ENCODE data around the gene PPM1N.

The PPM1N gene

DNA sequence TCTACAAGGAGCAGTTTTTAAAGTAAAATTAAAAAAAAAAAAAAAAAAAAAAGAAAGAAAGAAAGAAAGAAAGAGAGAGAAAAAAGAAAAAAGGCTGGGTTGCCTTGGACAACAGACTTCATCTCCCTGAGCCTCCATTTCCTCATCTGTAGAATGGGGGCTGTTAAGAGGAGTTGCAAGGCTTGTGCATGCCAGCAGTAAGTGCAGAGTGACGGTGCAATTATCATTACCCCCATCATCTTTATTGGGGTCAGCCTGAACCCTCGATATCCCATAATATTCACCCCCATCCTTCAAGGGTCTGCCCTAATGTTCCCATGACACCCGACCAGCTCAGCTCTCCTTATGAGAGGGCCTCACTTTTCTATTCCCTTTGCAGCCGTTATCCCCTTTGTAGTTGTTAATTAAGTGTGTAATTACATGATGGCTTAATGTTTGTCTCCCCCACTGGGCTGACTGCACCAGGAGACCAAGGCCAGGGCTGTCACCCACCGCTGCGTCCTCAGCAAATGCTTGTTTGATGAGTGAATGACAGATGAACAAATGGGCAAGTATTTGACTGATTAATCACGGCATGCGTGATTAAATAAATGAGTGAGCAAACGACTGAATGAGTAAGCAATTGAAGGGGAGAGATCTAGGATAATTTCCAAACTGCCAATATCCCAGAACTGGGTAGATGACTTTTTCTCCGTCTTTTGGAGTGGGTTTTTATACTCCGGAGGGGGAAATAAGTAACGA, 20.4 kb upstream of the PPM1N start:
- H3K4me3 ChIP-seq (ENCODE audit: low read depth, low read length), result peak overlapping the region; percentile 65
- TF ChIP-seq, protein P1, sequence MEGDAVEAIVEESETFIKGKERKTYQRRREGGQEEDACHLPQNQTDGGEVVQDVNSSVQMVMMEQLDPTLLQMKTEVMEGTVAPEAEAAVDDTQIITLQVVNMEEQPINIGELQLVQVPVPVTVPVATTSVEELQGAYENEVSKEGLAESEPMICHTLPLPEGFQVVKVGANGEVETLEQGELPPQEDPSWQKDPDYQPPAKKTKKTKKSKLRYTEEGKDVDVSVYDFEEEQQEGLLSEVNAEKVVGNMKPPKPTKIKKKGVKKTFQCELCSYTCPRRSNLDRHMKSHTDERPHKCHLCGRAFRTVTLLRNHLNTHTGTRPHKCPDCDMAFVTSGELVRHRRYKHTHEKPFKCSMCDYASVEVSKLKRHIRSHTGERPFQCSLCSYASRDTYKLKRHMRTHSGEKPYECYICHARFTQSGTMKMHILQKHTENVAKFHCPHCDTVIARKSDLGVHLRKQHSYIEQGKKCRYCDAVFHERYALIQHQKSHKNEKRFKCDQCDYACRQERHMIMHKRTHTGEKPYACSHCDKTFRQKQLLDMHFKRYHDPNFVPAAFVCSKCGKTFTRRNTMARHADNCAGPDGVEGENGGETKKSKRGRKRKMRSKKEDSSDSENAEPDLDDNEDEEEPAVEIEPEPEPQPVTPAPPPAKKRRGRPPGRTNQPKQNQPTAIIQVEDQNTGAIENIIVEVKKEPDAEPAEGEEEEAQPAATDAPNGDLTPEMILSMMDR (IDR thresholded peaks at IDR 0.05; ENCODE audit: low read depth, low read length), result no peak
- no peak for DNase-seq (ENCODE audit: low read depth, low spot score)
- in situ Hi-C loops (cut with HindIII; ENCODE audit: low sequenced_read_pairs), result no loop called here

DNA sequence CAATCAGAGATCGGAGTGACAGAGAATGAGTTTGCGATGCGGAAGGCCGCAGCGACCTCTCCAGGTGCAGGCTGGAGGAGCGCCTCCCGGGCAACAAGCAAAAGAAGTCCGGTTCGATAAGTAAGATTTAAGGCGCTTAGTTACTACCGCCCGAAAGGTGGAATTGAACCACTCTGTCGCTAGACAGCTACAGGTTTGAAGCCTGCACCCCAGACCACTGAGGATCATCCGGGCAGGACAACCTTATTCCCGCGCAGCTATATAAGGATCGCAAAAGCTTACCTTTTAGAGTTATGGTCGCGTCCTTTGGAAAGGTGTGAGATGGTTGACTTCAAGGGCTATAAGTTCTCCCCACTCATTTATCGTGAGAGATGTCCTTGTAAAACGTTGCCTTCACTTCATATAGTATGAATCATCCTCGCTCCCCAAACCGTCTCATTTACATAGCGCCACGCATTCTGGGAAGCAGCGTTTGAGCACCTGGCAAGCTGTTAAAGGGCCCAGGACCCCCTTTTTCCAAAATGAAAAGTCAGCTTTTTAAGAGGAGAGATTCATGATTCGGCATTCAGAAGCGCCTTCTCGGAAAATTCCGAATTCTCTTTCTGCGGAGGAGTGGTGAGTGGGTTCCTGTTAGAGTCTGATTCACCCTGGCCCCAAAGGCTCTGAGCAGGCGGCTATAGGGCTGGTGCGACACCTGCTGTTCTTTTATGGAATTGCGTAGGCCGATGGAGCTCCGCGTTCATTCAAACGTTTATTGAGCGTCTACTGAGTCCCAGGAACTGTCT, 19.6 kb upstream of the PPM1N start:
- TF ChIP-seq, protein P1 (IDR thresholded peaks at IDR 0.05; ENCODE audit: low read depth, low read length), result peak; percentile 94
- DNase-seq (ENCODE audit: low read depth, low spot score), result peak; percentile 95
- H3K4me3 ChIP-seq (ENCODE audit: low read depth, low read length), result peak overlapping the region; percentile 65
- in situ Hi-C loops (cut with HindIII; ENCODE audit: low sequenced_read_pairs), result no loop called here

DNA sequence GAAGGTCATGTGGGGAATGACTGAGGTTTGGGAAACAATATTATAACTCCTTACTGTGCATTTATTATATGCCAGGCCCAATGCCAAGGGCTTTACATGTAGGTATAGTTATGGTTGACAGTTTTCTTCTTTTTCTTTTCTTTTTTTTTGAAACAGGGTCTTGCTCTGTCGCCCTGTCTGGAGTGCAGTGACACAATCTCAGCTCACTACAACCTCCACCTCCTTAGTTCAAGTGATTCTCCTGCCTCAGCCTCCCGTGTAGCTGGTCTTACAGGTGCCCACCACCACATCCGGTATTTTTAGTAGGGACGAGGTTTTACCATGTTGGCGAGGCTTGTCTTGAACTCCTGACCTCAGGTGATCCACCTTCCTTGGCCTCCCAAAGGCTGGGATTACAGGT, 15.2 kb upstream of the PPM1N start:
- in situ Hi-C loops (cut with HindIII; ENCODE audit: low sequenced_read_pairs), result no loop called here
- no peak overlapping the region for H3K4me3 ChIP-seq (ENCODE audit: low read depth, low read length)
- TF ChIP-seq, protein P1 (IDR thresholded peaks at IDR 0.05; ENCODE audit: low read depth, low read length), result no peak
- no peak for DNase-seq (ENCODE audit: low read depth, low spot score)

DNA sequence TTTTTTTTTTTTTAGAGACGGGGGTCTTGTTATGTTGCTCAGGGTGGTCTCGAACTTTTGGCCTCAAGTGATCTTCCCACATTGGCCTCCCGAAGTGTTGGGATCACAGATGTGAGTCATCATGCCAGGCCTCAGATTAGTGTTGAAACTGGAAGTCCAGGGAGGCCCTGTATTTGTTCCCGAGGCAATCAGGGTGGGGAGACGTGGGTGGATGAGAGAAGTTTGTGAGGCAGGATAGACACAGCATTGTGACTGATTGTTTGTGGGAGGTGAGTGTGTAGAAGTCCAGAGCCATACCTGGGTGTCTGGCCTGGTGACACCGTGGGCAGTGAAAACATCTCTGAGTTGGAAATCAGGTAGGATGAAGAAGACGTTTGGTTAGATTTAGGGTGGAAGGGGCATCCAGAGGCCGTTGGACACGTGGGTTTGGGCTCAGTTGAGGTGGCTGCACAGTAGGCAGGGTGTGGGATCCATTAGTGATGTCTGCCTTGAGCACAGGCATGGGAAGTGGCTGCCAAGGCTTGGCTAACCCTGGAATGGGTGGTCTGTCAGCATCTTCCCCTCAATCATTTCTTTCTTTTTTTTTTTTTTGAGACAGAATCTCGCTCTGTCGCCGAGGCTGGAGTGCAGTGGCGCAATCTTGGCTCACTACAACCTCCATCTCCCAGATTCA, 13.8 kb upstream of the PPM1N start:
- H3K4me3 ChIP-seq (ENCODE audit: low read depth, low read length), result no peak overlapping the region
- TF ChIP-seq, protein P1 (IDR thresholded peaks at IDR 0.05; ENCODE audit: low read depth, low read length), result no peak
- no peak for DNase-seq (ENCODE audit: low read depth, low spot score)
- in situ Hi-C loops (cut with HindIII; ENCODE audit: low sequenced_read_pairs), result no loop called here

DNA sequence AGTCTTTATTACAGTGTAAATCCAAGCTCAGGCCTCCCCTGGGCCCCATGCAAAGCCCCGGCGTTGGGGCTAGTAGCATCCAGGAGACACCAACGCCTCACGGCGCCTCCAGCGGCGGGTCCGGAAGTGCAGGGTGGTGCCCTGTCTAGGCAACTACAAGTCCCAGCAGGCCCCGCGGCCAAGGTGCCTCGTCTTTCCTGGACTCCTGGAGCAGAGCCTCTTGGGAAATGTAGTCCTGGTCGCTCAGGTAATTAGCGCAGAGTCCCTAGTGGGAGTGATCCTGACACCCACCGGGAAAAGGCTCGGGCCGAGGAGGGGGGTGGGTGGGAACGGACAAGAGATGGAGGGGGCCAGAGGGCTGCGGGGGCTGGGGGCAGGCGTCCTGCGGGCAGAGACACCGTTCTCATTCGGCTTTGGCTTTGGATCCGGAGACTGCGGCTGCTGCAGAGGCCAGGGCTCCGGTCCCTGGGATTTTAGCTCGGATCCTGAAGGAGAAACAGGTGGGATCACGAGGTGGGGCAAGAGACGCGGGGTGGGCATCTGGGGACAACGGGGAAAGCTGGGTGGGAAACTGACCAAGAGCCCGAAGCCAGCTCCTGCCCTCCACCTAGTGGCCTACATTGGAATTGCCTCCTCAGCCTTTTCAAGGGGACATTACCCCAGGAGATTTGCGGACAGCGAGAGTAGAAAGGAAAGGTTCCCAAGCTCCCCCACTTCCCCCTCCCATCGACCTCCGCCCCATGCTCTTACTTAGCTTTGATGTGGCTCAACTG, 12.8 kb upstream of the PPM1N start:
- peak; percentile 94 for DNase-seq (ENCODE audit: low read depth, low spot score)
- TF ChIP-seq, protein P1 (IDR thresholded peaks at IDR 0.05; ENCODE audit: low read depth, low read length), result peak; percentile 97
- in situ Hi-C loops (cut with HindIII; ENCODE audit: low sequenced_read_pairs), result no loop called here
- H3K4me3 ChIP-seq (ENCODE audit: low read depth, low read length), result peak overlapping the region; percentile 63

DNA sequence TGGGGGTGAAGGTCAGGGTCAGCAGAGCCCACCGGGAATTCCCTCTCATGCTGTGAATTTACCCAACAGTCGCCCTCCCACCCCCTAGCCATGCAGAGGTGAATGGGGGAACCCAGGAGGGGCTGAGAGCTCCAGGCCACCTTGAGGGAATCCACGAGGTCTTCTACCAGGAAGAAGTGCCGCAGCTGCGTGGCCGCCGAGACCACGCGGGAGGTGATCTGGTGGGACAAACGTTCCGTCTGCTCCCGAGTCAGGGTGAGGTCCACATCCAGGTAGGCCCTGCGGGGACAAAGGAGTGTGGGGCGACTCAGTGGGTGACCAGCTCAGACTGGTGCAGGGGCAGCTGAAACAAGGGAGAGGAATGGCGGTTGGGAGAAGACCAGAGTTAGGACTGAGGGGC, 9.5 kb upstream of the PPM1N start:
- in situ Hi-C loops (cut with HindIII; ENCODE audit: low sequenced_read_pairs), result no loop called here
- no peak for DNase-seq (ENCODE audit: low read depth, low spot score)
- no peak overlapping the region for H3K4me3 ChIP-seq (ENCODE audit: low read depth, low read length)
- TF ChIP-seq, protein P1 (IDR thresholded peaks at IDR 0.05; ENCODE audit: low read depth, low read length), result no peak
